Caco-2 (cell line): Measurements from ENCODE around the gene STXBP5L. TPM values are rescaled to one million over a fixed set of nuclear protein-coding genes. Genes with fewer than 3 reads are reported as not detected.
"Not testable (repeated sequence)": the region's sequence is repeated elsewhere in the genome, so short reads cannot be mapped to it uniquely, and the experiment has no call there.

Experiments used
- BruUV-seq: library from RNA; stranded (reverse); fragments of 400-500 nt; replicated peaks from 2 replicates; lab custom pipeline; 2021; lab: Mats Ljungman, UMichigan
- CTCF ChIA-PET: fragments of 300-600 bp; sonication (Branson Sonifier 250); formaldehyde crosslinking; loops from one replicate; lab custom pipeline; 2022; ENCODE audit warnings: antibody characterized with exemption; lab: Charles Lee
- POLR2A ChIA-PET: fragments of 300-600 bp; sonication (Branson Sonifier 250); formaldehyde crosslinking; loops from one replicate; lab custom pipeline; 2022; ENCODE audit warnings: antibody characterized with exemption; lab: Charles Lee
- DNase-seq, 2 experiments: peaks; one replicate each; pipeline versions ENCODE4 v3.0.0 to v3.0.0-alpha.2; 2020 to 2022
- H3K27me3 ChIP-seq: replicated peaks from 2 replicates; pipeline ENCODE4 v1.6.0; 2011; ENCODE audit warnings: low read length; ENCODE audit not compliant: control insufficient read depth, insufficient read depth
- H3K36me3 ChIP-seq: 2 replicates; pipeline ENCODE4 v1.5.1; 2011; ENCODE audit warnings: low read length; ENCODE audit not compliant: control insufficient read depth, insufficient read depth
- H3K4me1 ChIP-seq: fragments of 250-450 bp; sonication (Bioruptor Pico); 2 replicates; pipeline ENCODE4 v1.5.1; 2020; ENCODE audit warnings: mild to moderate bottlenecking
- H3K4me3 ChIP-seq: 2 replicates; pipeline ENCODE4 v1.5.1; 2011; ENCODE audit warnings: low read depth, mild to moderate bottlenecking, control low read depth, low read length
- H3K9me3 ChIP-seq: fragments of 250-450 bp; sonication (Bioruptor Pico); 2 replicates; pipeline ENCODE4 v1.5.1; 2020; ENCODE audit warnings: mild to moderate bottlenecking, moderate library complexity
- H3K27ac Mint-ChIP-seq: one replicate; pipeline ENCODE4 v1.8.0; 2022; ENCODE audit warnings: mixed read lengths; ENCODE audit not compliant: unreplicated experiment
- H3K27me3 Mint-ChIP-seq: one replicate; pipeline ENCODE4 v1.8.0; 2022; ENCODE audit warnings: mixed read lengths; ENCODE audit not compliant: insufficient read depth, unreplicated experiment
- H3K36me3 Mint-ChIP-seq: one replicate; pipeline ENCODE4 v1.8.0; 2022; ENCODE audit warnings: mild to moderate bottlenecking, mixed read lengths; ENCODE audit not compliant: insufficient read depth, unreplicated experiment
- H3K4me1 Mint-ChIP-seq: one replicate; pipeline ENCODE4 v1.8.0; 2022; ENCODE audit warnings: low read depth, mixed read lengths; ENCODE audit not compliant: unreplicated experiment
- H3K4me3 Mint-ChIP-seq: one replicate; pipeline ENCODE4 v1.8.0; 2022; ENCODE audit warnings: mild to moderate bottlenecking, moderate library complexity, mixed read lengths; ENCODE audit not compliant: unreplicated experiment
- H3K9me3 Mint-ChIP-seq: one replicate; pipeline ENCODE4 v1.8.0; 2022; ENCODE audit warnings: mixed read lengths; ENCODE audit not compliant: unreplicated experiment
- intact Hi-C: fragments of 100-400 bp; cut with micrococcal nuclease; formaldehyde crosslinking; loops from one replicate; pipeline ENCODE4 v1.10.0; 2022; ENCODE audit not compliant: unreplicated experiment
- total RNA-seq: library from RNA; stranded (reverse); gene quantifications from 2 replicates; pipeline ENCODE4 v1.2.3, GENCODE V29; 2022
- TF ChIP-seq, protein P1 (sequence below), 2 experiments: fragments of 200-600 bp in 1 of 2; IDR thresholded peaks; 1 replicate in 1 of 2; 2 replicates in 1 of 2; pipeline versions ENCODE4 v1.5.1 to v1.8.0; 2011 to 2022; ENCODE audit warnings: antibody characterized with exemption in 1 of 2, control low read depth in 1 of 2, inconsistent platforms in 1 of 2, low read depth in 1 of 2, low read length in 1 of 2, mild to moderate bottlenecking in 1 of 2, moderate library complexity in 1 of 2; ENCODE audit not compliant: insufficient read depth in 1 of 2, severe bottlenecking in 1 of 2, unreplicated experiment in 1 of 2

STXBP5L gene
- total RNA-seq, 1 experiment from 2014 or later, result not detected

DNA sequence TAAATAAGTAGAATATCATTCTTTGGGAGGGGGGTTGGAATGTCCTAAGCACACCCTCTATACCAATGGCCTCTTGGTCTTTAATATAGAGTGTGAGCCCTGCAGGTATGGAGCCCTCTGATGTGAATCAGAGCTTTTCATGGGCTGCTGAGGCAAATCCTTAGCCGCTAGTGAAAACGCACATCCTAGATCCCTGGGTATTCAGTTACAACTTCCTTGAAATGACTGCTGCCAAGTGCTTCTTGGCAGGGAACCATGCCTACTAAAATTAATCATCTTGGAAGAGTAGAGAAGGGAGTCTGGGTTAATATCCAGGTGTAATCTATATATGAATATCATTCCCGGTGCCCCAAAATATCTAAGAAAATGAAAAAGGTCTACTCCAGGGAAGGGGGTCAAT is 528.6 kb downstream of the STXBP5L start:
- Histone ChIP-seq H3K27me3 (no peaks in the 10 kb centered on the region), H3K36me3 (no peaks in the 10 kb centered on the region), H3K9me3 (no peaks in the 10 kb centered on the region), H3K4me1 (0 out of 2 replicates have a peak, but pooled peaks cover 3% of the 10 kb centered on the region), H3K4me3 (no peak overlapping the region)
- H3K4me3 Mint-ChIP-seq, result no peak overlapping the region
- H3K9me3 Mint-ChIP-seq, result no peaks in the 10 kb centered on the region
- DNase-seq, result no peak
- intact Hi-C loops, result no loop called here
- CTCF ChIA-PET, result no interaction called here
- POLR2A ChIA-PET, result no interaction called here
- BruUV-seq, result no TSS peak
- no peaks in the 10 kb centered on the region for H3K27me3 Mint-ChIP-seq
- TF ChIP-seq, protein P1, sequence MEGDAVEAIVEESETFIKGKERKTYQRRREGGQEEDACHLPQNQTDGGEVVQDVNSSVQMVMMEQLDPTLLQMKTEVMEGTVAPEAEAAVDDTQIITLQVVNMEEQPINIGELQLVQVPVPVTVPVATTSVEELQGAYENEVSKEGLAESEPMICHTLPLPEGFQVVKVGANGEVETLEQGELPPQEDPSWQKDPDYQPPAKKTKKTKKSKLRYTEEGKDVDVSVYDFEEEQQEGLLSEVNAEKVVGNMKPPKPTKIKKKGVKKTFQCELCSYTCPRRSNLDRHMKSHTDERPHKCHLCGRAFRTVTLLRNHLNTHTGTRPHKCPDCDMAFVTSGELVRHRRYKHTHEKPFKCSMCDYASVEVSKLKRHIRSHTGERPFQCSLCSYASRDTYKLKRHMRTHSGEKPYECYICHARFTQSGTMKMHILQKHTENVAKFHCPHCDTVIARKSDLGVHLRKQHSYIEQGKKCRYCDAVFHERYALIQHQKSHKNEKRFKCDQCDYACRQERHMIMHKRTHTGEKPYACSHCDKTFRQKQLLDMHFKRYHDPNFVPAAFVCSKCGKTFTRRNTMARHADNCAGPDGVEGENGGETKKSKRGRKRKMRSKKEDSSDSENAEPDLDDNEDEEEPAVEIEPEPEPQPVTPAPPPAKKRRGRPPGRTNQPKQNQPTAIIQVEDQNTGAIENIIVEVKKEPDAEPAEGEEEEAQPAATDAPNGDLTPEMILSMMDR (IDR thresholded peaks at IDR 0.05; ENCODE audit: insufficient read depth in 1 of 2, low read depth in 1 of 2, low read length in 1 of 2, severe bottlenecking in 1 of 2, unreplicated experiment in 1 of 2), result no peak
- peaks cover 10% of the 10 kb centered on the region for H3K36me3 Mint-ChIP-seq
- H3K27ac Mint-ChIP-seq, result no peak overlapping the region
- H3K4me1 Mint-ChIP-seq, result no peaks in the 10 kb centered on the region

DNA sequence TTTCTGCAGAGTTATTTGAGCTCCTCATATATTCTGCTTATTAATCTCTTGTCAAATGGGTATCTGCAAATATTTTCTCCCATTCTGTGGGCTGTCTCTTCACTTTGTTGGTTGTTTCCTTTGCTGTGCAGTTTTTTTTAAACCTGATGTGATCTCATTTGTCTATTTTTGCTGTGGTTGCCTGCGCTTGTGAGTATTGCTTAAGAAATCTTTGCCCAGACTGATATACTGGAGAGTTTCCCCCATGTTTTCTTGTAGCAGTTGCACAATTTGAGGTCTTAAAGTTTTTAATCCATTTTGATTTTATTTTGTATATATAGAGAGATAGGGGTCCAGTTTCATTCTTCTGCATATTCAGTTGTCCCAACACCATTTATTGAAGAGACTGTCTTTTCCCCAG is 535.5 kb downstream of the STXBP5L start:
- no peak for DNase-seq
- Mint-ChIP-seq H3K4me1 (no peaks in the 10 kb centered on the region), H3K4me3 (no peak overlapping the region), H3K9me3 (no peaks in the 10 kb centered on the region), H3K36me3 (peaks cover 54% of the 10 kb centered on the region), H3K27me3 (no peaks in the 10 kb centered on the region), H3K27ac (no peak overlapping the region)
- TF ChIP-seq, protein P1 (IDR thresholded peaks at IDR 0.05; ENCODE audit: insufficient read depth in 1 of 2, low read depth in 1 of 2, low read length in 1 of 2, severe bottlenecking in 1 of 2, unreplicated experiment in 1 of 2), result no peak
- Histone ChIP-seq H3K9me3 (no peaks in the 10 kb centered on the region), H3K4me1 (no peaks in the 10 kb centered on the region), H3K27me3 (no peaks in the 10 kb centered on the region), H3K36me3 (no peaks in the 10 kb centered on the region), H3K4me3 (no peak overlapping the region)
- intact Hi-C loops, result no loop called here
- POLR2A ChIA-PET, result no interaction called here
- CTCF ChIA-PET, result no interaction called here
- BruUV-seq, result no TSS peak

DNA sequence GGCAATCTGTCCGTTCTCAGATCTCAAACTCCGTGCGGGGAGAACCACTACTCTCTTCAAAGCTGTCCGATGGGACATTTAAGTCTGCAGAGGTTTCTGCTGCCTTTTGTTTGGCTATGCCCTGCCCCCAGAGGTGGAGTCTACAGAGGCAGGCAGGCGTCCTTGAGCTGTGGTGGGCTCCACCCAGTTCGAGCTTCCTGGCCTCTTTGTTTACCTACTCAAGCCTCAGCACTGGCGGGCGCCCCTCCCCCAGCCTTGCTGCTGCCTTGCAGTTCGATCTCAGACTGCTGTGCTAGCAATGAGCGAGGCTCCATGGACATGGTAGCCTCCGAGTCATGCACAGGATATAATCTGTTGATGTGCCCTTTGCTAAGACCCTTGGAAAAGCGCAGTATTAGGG is 543.7 kb downstream of the STXBP5L start:
- H3K4me1 ChIP-seq, H3K4me3 ChIP-seq, H3K27ac Mint-ChIP-seq, H3K4me3 Mint-ChIP-seq, H3K4me1 Mint-ChIP-seq, H3K27me3 ChIP-seq, POLR2A ChIA-PET, CTCF ChIA-PET, H3K9me3 ChIP-seq, H3K27me3 Mint-ChIP-seq, H3K36me3 ChIP-seq, DNase-seq, BruUV-seq, H3K9me3 Mint-ChIP-seq, intact Hi-C loops: not testable (repeated sequence)
- H3K36me3 Mint-ChIP-seq, result peaks cover 48% of the 10 kb centered on the region

DNA sequence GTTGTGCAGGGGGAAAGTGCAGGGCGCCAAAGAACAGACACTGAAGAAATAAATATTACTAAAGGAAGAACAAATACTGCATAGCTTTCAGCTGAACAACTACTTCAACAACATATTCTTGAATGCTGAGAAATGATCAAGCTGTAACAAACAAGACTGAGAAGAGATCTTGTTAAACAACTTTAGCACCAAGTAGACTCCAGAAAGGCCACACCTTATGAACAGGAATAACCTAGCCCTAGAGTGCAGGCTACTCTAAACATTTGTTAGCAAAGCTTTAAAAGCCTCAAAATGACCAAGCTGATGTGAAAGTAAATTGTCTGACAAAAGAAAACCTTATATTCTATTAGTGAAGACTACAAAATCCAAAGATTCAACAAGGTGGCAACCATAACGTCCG is 554.6 kb downstream of the STXBP5L start:
- no peak for DNase-seq
- TF ChIP-seq, protein P1 (IDR thresholded peaks at IDR 0.05; ENCODE audit: insufficient read depth in 1 of 2, low read depth in 1 of 2, low read length in 1 of 2, severe bottlenecking in 1 of 2, unreplicated experiment in 1 of 2), result no peak
- Mint-ChIP-seq H3K4me1 (no peaks in the 10 kb centered on the region), H3K4me3 (no peak overlapping the region), H3K36me3 (peaks cover 68% of the 10 kb centered on the region), H3K9me3 (no peaks in the 10 kb centered on the region), H3K27ac (no peak overlapping the region), H3K27me3 (no peaks in the 10 kb centered on the region)
- BruUV-seq, result no TSS peak
- CTCF ChIA-PET, result no interaction called here
- H3K9me3 ChIP-seq, result no peaks in the 10 kb centered on the region
- intact Hi-C loops, result no loop called here
- H3K27me3 ChIP-seq, result no peaks in the 10 kb centered on the region
- H3K4me3 ChIP-seq, result no peak overlapping the region
- H3K36me3 ChIP-seq, result peaks cover 2% of the 10 kb centered on the region; the same call in 1 of the 2 replicates
- H3K4me1 ChIP-seq, result no peaks in the 10 kb centered on the region
- POLR2A ChIA-PET, result interaction anchor here (0.6 kb wide), 1 partner anchor 1605 kb away, joined by 3 read pairs; no protein-coding TSS in a partner anchor
